GM12892 (cell line): ENCODE measurements around the gene UNKL.

ENCODE experiments used
- DNase-seq: peaks from one replicate; pipeline ENCODE4 v3.0.0; 2011; ENCODE audit not compliant: insufficient read length
- FAIRE-seq: peaks from 2 replicates; lab custom pipeline; 2011; peaks lifted over from hg19 to GRCh38; lab: Jason Lieb, UNC
- POLR2A ChIP-seq: IDR thresholded peaks from 2 replicates; pipeline ENCODE4 v1.6.1; 2011; ENCODE audit warnings: low read depth, low read length, control low read depth
- POLR2AphosphoS5 ChIP-seq: IDR thresholded peaks from 2 replicates; pipeline ENCODE4 v1.6.1; 2011; ENCODE audit warnings: low read depth, low read length, control low read depth
- TAF1 ChIP-seq: IDR thresholded peaks from 2 replicates; pipeline ENCODE4 v1.6.1; 2011; ENCODE audit warnings: low read depth, mild to moderate bottlenecking, control low read depth, low read length, borderline replicate concordance

Gene UNKL

GRCh38 chr16:1407753-1408152, 6.8 kb downstream of the UNKL start:
- TF ChIP-seq POLR2AphosphoS5 (no peak), TAF1 (no peak), POLR2A (no peak)
- no peak for DNase-seq
- FAIRE-seq, result no peak

- DNase-seq (no peak), FAIRE-seq (no peak)
- TF ChIP-seq POLR2AphosphoS5 (no peak), POLR2A (no peak), TAF1 (no peak)
These were observed 10.8 kb downstream of the UNKL start for GRCh38 chr16:1403733-1404132.

- TF ChIP-seq TAF1, result no peak
- TF ChIP-seq POLR2A, result no peak
- no peak for TF ChIP-seq POLR2AphosphoS5
- FAIRE-seq, result no peak
- no peak for DNase-seq
These were observed 11.5 kb downstream of the UNKL start for GRCh38 chr16:1403036-1403435.

- DNase-seq (no peak), FAIRE-seq (no peak)
- TF ChIP-seq POLR2AphosphoS5, result no peak
- no peak for TF ChIP-seq POLR2A
- TF ChIP-seq TAF1, result no peak
These were observed 12.7 kb downstream of the UNKL start for GRCh38 chr16:1401758-1402154.

- FAIRE-seq, result no peak
- DNase-seq, result no peak
- TF ChIP-seq POLR2A (no peak), TAF1 (no peak), POLR2AphosphoS5 (no peak)
These were observed 13.3 kb downstream of the UNKL start for GRCh38 chr16:1401061-1401757.

- TF ChIP-seq TAF1 (no peak), POLR2AphosphoS5 (no peak), POLR2A (no peak)
- FAIRE-seq (no peak), DNase-seq (no peak)
These were observed 15.5 kb downstream of the UNKL start for GRCh38 chr16:1398826-1399581.

GRCh38 chr16:1398351-1398750, 16.2 kb downstream of the UNKL start:
- DNase-seq (no peak), FAIRE-seq (no peak)
- no peak for TF ChIP-seq POLR2A
- no peak for TF ChIP-seq TAF1
- no peak for TF ChIP-seq POLR2AphosphoS5

- TF ChIP-seq POLR2AphosphoS5, result no peak
- TF ChIP-seq POLR2A, result no peak
- no peak for TF ChIP-seq TAF1
- no peak for DNase-seq
- no peak for FAIRE-seq
These were observed 16.7 kb downstream of the UNKL start for GRCh38 chr16:1397779-1398178.

GRCh38 chr16:1395444-1396031, 19.0 kb downstream of the UNKL start:
- FAIRE-seq (no peak), DNase-seq (no peak)
- TF ChIP-seq POLR2AphosphoS5 (no peak), POLR2A (no peak), TAF1 (no peak)

GRCh38 chr16:1394367-1394951, 20.0 kb downstream of the UNKL start:
- FAIRE-seq (no peak), DNase-seq (no peak)
- no peak for TF ChIP-seq POLR2AphosphoS5

GRCh38 chr16:1393613-1394176, 20.8 kb downstream of the UNKL start:
- TF ChIP-seq TAF1, result no peak
- TF ChIP-seq POLR2AphosphoS5, result no peak
- no peak for FAIRE-seq
- no peak for DNase-seq

GRCh38 chr16:1392826-1393225, 21.7 kb downstream of the UNKL start:
- FAIRE-seq, result no peak
- no peak for DNase-seq
- TF ChIP-seq POLR2AphosphoS5, result no peak
- no peak for TF ChIP-seq TAF1
- TF ChIP-seq POLR2A, result no peak
